ENCODE results near the gene CATSPERD. TPM values are rescaled to one million over a fixed set of nuclear protein-coding genes. Genes with fewer than 3 reads are reported as not detected.

The CATSPERD gene
- total and polyA plus RNA-seq, 9 of the 15 experiments (the other 6 are each of a cell fraction or from before 2014, with no cell fraction given) = not detected

GRCh38 chr19:5799247-5800241 is 79.1 kb downstream of the CATSPERD start (continued):
- TF ChIP-seq REST (IDR thresholded peaks at IDR 0.05; ENCODE audit: borderline replicate concordance) (peak; percentile 69; the same call in 1 of the 2 replicates), REST (CRISPR knock-in tag; IDR thresholded peaks at IDR 0.05; ENCODE audit: low read depth) (no peak), CBFA2T3 (IDR thresholded peaks at IDR 0.05) (peak; percentile 99), THRA (IDR thresholded peaks at IDR 0.05) (no peak), NFE2L1 (tag; IDR thresholded peaks at IDR 0.05; ENCODE audit: borderline replicate concordance, low read depth) (no peak), SRSF3 (IDR thresholded peaks at IDR 0.05; ENCODE audit: insufficient read depth, low read length) (no peak), CBFA2T2 (conservative IDR thresholded peaks at IDR 0.05) (peak; percentile 98), TCF7 (IDR thresholded peaks at IDR 0.05; ENCODE audit: borderline replicate concordance) (no peak), ZNF12 (CRISPR knock-in tag; IDR thresholded peaks at IDR 0.05) (0 out of 2 replicates have a peak, but pooled peaks have one; percentile 5), RNF2 (IDR thresholded peaks at IDR 0.05) (peak; percentile 92), ZNF124 (CRISPR knock-in tag; IDR thresholded peaks at IDR 0.05) (no peak), CBX3 (IDR thresholded peaks at IDR 0.05; ENCODE audit: borderline replicate concordance in 1 of 2, low read length in 2 of 2) (peak in 1 of 2 experiments; percentile 69; a peak in 1 of 3 replicates), HMG20B (CRISPR knock-in tag; IDR thresholded peaks at IDR 0.05) (no peak), ETS2 (tag; IDR thresholded peaks at IDR 0.05; ENCODE audit: borderline replicate concordance, poor library complexity, severe bottlenecking) (no peak), RAD51 (IDR thresholded peaks at IDR 0.05; ENCODE audit: borderline replicate concordance, low read depth) (no peak)
- TF ChIP-seq, protein P1, sequence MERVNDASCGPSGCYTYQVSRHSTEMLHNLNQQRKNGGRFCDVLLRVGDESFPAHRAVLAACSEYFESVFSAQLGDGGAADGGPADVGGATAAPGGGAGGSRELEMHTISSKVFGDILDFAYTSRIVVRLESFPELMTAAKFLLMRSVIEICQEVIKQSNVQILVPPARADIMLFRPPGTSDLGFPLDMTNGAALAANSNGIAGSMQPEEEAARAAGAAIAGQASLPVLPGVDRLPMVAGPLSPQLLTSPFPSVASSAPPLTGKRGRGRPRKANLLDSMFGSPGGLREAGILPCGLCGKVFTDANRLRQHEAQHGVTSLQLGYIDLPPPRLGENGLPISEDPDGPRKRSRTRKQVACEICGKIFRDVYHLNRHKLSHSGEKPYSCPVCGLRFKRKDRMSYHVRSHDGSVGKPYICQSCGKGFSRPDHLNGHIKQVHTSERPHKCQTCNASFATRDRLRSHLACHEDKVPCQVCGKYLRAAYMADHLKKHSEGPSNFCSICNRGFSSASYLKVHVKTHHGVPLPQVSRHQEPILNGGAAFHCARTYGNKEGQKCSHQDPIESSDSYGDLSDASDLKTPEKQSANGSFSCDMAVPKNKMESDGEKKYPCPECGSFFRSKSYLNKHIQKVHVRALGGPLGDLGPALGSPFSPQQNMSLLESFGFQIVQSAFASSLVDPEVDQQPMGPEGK (CRISPR knock-in tag; IDR thresholded peaks at IDR 0.05; ENCODE audit: borderline replicate concordance) = no peak

All from K562 (cell line).